ENCODE measurements around the gene ATP5PO. TPM values are rescaled to one million over a fixed set of nuclear protein-coding genes. Genes with fewer than 3 reads are reported as not detected.

Gene ATP5PO
- total and polyA plus RNA-seq, 2 of the 8 experiments (the other 6 are each of a cell fraction or from before 2014, with no cell fraction given), result 251 to 267 TPM

DNA sequence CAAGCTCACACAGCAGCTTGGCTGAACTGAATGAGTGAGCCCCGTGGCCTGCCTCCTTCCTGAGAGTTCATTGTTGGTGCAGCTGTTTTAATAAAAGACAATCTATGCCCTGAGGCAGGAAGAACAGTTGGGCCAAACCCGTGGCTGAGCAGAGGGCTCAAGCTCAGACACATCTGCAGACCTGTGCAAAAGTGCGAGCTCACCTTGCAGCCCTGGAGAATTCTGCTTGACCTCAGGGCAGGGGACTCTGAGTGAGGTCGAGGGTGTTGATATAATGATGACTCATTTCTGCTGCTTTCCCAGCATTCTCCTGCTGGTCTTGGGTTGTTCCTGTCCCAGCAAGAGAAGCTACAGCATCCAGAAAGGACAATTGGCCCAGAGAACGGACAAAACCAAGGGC, 61.0 kb downstream of the ATP5PO start:
- Histone ChIP-seq H2BK15ac (ENCODE audit: low read length) (no peak overlapping the region), H3K18ac (ENCODE audit: extremely low read depth, low read length) (no peak overlapping the region), H2BK12ac (ENCODE audit: low read depth, low read length) (no peak overlapping the region), H3K56ac (replicated peaks; ENCODE audit: insufficient read length, low read depth, low read length) (no peak overlapping the region), H2BK120ac (replicated peaks; ENCODE audit: low read depth, low read length) (no peak overlapping the region), H3K23me2 (ENCODE audit: low read depth, low read length) (no peaks in the 10 kb centered on the region), H3K27me3 (replicated peaks in 1 of 4; ENCODE audit: control insufficient read depth in 3 of 4, extremely low read depth in 1 of 4, insufficient read depth in 3 of 4, low read length in 3 of 4) (no peaks in the 10 kb centered on the region; a peak in 1 of 7 replicates), H3K9ac (replicated peaks in 1 of 4; ENCODE audit: extremely low read depth in 1 of 4, low read depth in 3 of 4, low read length in 3 of 4) (no peak overlapping the region), H3K36me3 (ENCODE audit: control insufficient read depth in 2 of 4, insufficient read depth in 4 of 4, low read length in 3 of 4) (no peaks in the 10 kb centered on the region), H3K4me1 (replicated peaks in 1 of 4; ENCODE audit: control insufficient read depth in 3 of 4, insufficient read depth in 4 of 4, low read length in 3 of 4) (peaks cover 0 to 16% (median 13%) of the 10 kb centered on the region in 4 experiments; a peak in 5 of 7 replicates), H2AFZ (ENCODE audit: low read length) (no peak overlapping the region), H3K4me2 (ENCODE audit: insufficient read depth in 1 of 2, low read depth in 2 of 2, low read length in 2 of 2) (no peak overlapping the region), H3K4ac (replicated peaks; ENCODE audit: insufficient read length, low read depth, low read length) (no peak overlapping the region), H3K4me3 (ENCODE audit: extremely low read depth in 1 of 4, insufficient read depth in 2 of 4, low read depth in 3 of 4, low read length in 4 of 4) (no peak overlapping the region), H2AK5ac (ENCODE audit: low read depth, low read length) (no peak overlapping the region), H3K27ac (ENCODE audit: low read depth, low read length) (no peak overlapping the region), H4K8ac (ENCODE audit: extremely low read depth, insufficient read depth, low read length) (no peak overlapping the region), H3K79me2 (ENCODE audit: control insufficient read depth in 1 of 2, insufficient read depth in 2 of 2, low read length in 2 of 2) (no peaks in the 10 kb centered on the region), H3K9me3 (ENCODE audit: insufficient read depth in 2 of 2, low read depth in 1 of 2, low read length in 1 of 2) (no peaks in the 10 kb centered on the region), H4K20me1 (replicated peaks in 1 of 2; ENCODE audit: control insufficient read depth in 1 of 2, insufficient read depth in 2 of 2, low read length in 2 of 2) (no peaks in the 10 kb centered on the region), H3K14ac (ENCODE audit: insufficient read length) (no peak overlapping the region), H3K79me1 (ENCODE audit: low read depth, low read length) (no peaks in the 10 kb centered on the region; the same call in 1 of the 2 replicates), H2BK5ac (ENCODE audit: low read depth, low read length) (no peak overlapping the region), H3K23ac (ENCODE audit: insufficient read length) (no peak overlapping the region), H2BK20ac (ENCODE audit: low read length) (no peak overlapping the region), H4K5ac (ENCODE audit: insufficient read length, low read depth, low read length) (no peak overlapping the region), H4K91ac (replicated peaks; ENCODE audit: insufficient read length, low read length) (no peak overlapping the region)
- WGBS, 2 experiments (ENCODE audit: extremely low coverage in 1 of 2, insufficient coverage in 1 of 2, insufficient read length in 1 of 2, insufficient replicate concordance in 2 of 2, low coverage in 1 of 2, low lambda C conversion rate in 2 of 2, missing lambda C conversion rate in 1 of 2), result 84% methylated on average over 5 of the region's 5 CpGs; no CpG with 5 or more reads in 1 of the 2 experiments
- DNase-seq (ENCODE audit: low read depth in 1 of 2, low spot score in 2 of 2) (no peak), FAIRE-seq (no peak)
- POLR2A ChIA-PET (ENCODE audit: partially characterized antibody), result interaction anchor here (1.0 kb wide), 1 partner anchor 12 kb away, joined by 3 read pairs; no protein-coding TSS in a partner anchor
- TF ChIP-seq NRF1 (IDR thresholded peaks at IDR 0.05; ENCODE audit: low read depth, low read length), result no peak
- TF ChIP-seq KDM4A (IDR thresholded peaks at IDR 0.05; ENCODE audit: low read depth, low read length, severe bottlenecking), result no peak
- TF ChIP-seq RXRA (IDR thresholded peaks at IDR 0.05; ENCODE audit: insufficient read depth, low read depth, low read length), result no peak
- TF ChIP-seq RFX5 (IDR thresholded peaks at IDR 0.05; ENCODE audit: borderline replicate concordance, low read depth, low read length), result no peak
- TF ChIP-seq SAP30 (IDR thresholded peaks at IDR 0.05; ENCODE audit: insufficient read depth, insufficient replicate concordance, low read length), result no peak
- CTCF ChIA-PET (ENCODE audit: partially characterized antibody), result interaction anchor here (0.7 to 3.7 kb wide), 17 partner anchors 11 to 763 kb away, joined by 3 to 25 read pairs (median 3); no protein-coding TSS in a partner anchor
